ENCODE data around the gene KCP. TPM values are rescaled to one million over a fixed set of nuclear protein-coding genes. Genes with fewer than 3 reads are reported as not detected.

The KCP gene
- total and polyA plus RNA-seq, 2 of the 13 experiments (the other 11 are each of a cell fraction or from before 2014, with no cell fraction given), result 0.37 to 1.0 TPM

DNA sequence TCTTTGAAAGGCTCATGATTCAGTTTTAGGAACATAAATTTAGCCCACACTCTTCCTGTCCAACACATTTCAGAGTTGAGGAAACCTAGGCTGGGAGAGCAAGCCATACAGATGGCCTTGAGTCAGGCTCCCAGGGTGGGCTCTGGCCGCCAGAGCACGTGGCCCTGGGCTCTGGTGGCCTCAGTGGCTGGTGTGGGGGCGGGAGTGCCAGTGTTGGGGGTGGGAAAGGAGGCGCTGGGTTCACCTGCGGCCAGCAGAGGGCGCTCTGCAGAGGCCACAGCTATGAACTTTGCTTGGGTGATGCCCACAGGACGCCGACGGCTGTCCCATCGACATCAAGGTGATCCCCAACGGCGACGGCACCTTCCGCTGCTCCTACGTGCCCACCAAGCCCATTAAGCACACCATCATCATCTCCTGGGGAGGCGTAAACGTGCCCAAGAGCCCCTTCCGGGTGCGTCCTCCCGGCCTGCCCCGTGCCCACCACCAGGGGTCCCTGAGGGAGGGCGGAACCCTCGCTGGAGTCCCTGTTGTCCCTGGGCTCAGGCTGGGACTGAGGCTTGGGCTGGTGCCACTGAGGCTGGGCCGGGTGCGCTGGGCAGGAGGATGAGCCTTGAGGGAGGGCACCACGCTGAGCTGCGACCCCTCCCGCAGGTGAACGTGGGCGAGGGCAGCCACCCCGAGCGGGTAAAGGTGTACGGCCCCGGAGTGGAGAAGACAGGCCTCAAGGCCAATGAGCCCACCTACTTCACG, 68.4 kb downstream of the KCP start (continued):
- TF ChIP-seq, protein P1, sequence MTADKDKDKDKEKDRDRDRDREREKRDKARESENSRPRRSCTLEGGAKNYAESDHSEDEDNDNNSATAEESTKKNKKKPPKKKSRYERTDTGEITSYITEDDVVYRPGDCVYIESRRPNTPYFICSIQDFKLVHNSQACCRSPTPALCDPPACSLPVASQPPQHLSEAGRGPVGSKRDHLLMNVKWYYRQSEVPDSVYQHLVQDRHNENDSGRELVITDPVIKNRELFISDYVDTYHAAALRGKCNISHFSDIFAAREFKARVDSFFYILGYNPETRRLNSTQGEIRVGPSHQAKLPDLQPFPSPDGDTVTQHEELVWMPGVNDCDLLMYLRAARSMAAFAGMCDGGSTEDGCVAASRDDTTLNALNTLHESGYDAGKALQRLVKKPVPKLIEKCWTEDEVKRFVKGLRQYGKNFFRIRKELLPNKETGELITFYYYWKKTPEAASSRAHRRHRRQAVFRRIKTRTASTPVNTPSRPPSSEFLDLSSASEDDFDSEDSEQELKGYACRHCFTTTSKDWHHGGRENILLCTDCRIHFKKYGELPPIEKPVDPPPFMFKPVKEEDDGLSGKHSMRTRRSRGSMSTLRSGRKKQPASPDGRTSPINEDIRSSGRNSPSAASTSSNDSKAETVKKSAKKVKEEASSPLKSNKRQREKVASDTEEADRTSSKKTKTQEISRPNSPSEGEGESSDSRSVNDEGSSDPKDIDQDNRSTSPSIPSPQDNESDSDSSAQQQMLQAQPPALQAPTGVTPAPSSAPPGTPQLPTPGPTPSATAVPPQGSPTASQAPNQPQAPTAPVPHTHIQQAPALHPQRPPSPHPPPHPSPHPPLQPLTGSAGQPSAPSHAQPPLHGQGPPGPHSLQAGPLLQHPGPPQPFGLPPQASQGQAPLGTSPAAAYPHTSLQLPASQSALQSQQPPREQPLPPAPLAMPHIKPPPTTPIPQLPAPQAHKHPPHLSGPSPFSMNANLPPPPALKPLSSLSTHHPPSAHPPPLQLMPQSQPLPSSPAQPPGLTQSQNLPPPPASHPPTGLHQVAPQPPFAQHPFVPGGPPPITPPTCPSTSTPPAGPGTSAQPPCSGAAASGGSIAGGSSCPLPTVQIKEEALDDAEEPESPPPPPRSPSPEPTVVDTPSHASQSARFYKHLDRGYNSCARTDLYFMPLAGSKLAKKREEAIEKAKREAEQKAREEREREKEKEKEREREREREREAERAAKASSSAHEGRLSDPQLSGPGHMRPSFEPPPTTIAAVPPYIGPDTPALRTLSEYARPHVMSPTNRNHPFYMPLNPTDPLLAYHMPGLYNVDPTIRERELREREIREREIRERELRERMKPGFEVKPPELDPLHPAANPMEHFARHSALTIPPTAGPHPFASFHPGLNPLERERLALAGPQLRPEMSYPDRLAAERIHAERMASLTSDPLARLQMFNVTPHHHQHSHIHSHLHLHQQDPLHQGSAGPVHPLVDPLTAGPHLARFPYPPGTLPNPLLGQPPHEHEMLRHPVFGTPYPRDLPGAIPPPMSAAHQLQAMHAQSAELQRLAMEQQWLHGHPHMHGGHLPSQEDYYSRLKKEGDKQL (CRISPR knock-in tag; IDR thresholded peaks at IDR 0.05; ENCODE audit: low read depth), result no peak
- TF ChIP-seq, protein P2, sequence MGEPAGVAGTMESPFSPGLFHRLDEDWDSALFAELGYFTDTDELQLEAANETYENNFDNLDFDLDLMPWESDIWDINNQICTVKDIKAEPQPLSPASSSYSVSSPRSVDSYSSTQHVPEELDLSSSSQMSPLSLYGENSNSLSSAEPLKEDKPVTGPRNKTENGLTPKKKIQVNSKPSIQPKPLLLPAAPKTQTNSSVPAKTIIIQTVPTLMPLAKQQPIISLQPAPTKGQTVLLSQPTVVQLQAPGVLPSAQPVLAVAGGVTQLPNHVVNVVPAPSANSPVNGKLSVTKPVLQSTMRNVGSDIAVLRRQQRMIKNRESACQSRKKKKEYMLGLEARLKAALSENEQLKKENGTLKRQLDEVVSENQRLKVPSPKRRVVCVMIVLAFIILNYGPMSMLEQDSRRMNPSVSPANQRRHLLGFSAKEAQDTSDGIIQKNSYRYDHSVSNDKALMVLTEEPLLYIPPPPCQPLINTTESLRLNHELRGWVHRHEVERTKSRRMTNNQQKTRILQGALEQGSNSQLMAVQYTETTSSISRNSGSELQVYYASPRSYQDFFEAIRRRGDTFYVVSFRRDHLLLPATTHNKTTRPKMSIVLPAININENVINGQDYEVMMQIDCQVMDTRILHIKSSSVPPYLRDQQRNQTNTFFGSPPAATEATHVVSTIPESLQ (CRISPR knock-in tag; conservative IDR thresholded peaks at IDR 0.05), result no peak
- TF ChIP-seq NCOA5 (CRISPR knock-in tag; IDR thresholded peaks at IDR 0.05) (no peak), ZNF33A (CRISPR knock-in tag; IDR thresholded peaks at IDR 0.05; ENCODE audit: borderline replicate concordance) (no peak), TEAD3 (CRISPR knock-in tag; optimal IDR thresholded peaks at IDR 0.05; ENCODE audit: borderline replicate concordance) (peak; percentile 18), USF2 (IDR thresholded peaks at IDR 0.05; ENCODE audit: low read depth, low read length) (no peak), USF2 (CRISPR knock-in tag; IDR thresholded peaks at IDR 0.05; ENCODE audit: borderline replicate concordance) (no peak), CCAR2 (optimal IDR thresholded peaks at IDR 0.05; ENCODE audit: low read depth, low read length) (no peak), HNRNPL (IDR thresholded peaks at IDR 0.05; ENCODE audit: low read depth, low read length) (peak; percentile 63), FOXO4 (CRISPR knock-in tag; conservative IDR thresholded peaks at IDR 0.05) (no peak)
- TF ChIP-seq, protein P3, sequence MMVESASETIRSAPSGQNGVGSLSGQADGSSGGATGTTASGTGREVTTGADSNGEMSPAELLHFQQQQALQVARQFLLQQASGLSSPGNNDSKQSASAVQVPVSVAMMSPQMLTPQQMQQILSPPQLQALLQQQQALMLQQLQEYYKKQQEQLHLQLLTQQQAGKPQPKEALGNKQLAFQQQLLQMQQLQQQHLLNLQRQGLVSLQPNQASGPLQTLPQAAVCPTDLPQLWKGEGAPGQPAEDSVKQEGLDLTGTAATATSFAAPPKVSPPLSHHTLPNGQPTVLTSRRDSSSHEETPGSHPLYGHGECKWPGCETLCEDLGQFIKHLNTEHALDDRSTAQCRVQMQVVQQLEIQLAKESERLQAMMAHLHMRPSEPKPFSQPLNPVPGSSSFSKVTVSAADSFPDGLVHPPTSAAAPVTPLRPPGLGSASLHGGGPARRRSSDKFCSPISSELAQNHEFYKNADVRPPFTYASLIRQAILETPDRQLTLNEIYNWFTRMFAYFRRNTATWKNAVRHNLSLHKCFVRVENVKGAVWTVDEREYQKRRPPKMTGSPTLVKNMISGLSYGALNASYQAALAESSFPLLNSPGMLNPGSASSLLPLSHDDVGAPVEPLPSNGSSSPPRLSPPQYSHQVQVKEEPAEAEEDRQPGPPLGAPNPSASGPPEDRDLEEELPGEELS (CRISPR knock-in tag; IDR thresholded peaks at IDR 0.05), result no peak
- TF ChIP-seq, protein P4, sequence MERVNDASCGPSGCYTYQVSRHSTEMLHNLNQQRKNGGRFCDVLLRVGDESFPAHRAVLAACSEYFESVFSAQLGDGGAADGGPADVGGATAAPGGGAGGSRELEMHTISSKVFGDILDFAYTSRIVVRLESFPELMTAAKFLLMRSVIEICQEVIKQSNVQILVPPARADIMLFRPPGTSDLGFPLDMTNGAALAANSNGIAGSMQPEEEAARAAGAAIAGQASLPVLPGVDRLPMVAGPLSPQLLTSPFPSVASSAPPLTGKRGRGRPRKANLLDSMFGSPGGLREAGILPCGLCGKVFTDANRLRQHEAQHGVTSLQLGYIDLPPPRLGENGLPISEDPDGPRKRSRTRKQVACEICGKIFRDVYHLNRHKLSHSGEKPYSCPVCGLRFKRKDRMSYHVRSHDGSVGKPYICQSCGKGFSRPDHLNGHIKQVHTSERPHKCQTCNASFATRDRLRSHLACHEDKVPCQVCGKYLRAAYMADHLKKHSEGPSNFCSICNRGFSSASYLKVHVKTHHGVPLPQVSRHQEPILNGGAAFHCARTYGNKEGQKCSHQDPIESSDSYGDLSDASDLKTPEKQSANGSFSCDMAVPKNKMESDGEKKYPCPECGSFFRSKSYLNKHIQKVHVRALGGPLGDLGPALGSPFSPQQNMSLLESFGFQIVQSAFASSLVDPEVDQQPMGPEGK (CRISPR knock-in tag; IDR thresholded peaks at IDR 0.05), result peak; percentile 67; the same call in 1 of the 2 replicates
